IPS DF 6.9 (cell line): ENCODE data around the gene ALK.

Experiments used
- DNase-seq: peaks from one replicate; pipeline ENCODE4 v3.0.0-alpha.2; 2013; ENCODE audit warnings: low read depth, low spot score
- H3K27ac ChIP-seq: one replicate; pipeline ENCODE4 v1.5.1; 2013; ENCODE audit warnings: low read length, control low read depth
- H3K27me3 ChIP-seq: 2 replicates; pipeline ENCODE4 v1.6.1; 2013; ENCODE audit warnings: mild to moderate bottlenecking, low read length; ENCODE audit not compliant: control insufficient read depth, insufficient read depth
- H3K36me3 ChIP-seq: 2 replicates; pipeline ENCODE4 v1.6.1; 2013; ENCODE audit warnings: low read length; ENCODE audit not compliant: control insufficient read depth, insufficient read depth
- H3K4me1 ChIP-seq: 2 replicates; pipeline ENCODE4 v1.6.1; 2013; ENCODE audit warnings: low read length; ENCODE audit not compliant: control insufficient read depth, insufficient read depth
- H3K4me3 ChIP-seq: 2 replicates; pipeline ENCODE4 v1.5.1; 2013; ENCODE audit warnings: mild to moderate bottlenecking, low read length
- H3K9me3 ChIP-seq: 2 replicates; pipeline ENCODE4 v1.6.1; 2013; ENCODE audit warnings: low read length, inconsistent platforms; ENCODE audit not compliant: control insufficient read depth, insufficient read depth
- WGBS: extraction: QIAGEN DNeasy Blood & Tissue Kit; methylation state at CpG from one replicate; pipeline ENCODE4 v1.1.7; 2013; ENCODE audit warnings: mixed read lengths, missing lambda C conversion rate; ENCODE audit not compliant: insufficient read length, insufficient coverage; 5-methylcytosine and 5-hydroxymethylcytosine counted together

ALK gene

DNA sequence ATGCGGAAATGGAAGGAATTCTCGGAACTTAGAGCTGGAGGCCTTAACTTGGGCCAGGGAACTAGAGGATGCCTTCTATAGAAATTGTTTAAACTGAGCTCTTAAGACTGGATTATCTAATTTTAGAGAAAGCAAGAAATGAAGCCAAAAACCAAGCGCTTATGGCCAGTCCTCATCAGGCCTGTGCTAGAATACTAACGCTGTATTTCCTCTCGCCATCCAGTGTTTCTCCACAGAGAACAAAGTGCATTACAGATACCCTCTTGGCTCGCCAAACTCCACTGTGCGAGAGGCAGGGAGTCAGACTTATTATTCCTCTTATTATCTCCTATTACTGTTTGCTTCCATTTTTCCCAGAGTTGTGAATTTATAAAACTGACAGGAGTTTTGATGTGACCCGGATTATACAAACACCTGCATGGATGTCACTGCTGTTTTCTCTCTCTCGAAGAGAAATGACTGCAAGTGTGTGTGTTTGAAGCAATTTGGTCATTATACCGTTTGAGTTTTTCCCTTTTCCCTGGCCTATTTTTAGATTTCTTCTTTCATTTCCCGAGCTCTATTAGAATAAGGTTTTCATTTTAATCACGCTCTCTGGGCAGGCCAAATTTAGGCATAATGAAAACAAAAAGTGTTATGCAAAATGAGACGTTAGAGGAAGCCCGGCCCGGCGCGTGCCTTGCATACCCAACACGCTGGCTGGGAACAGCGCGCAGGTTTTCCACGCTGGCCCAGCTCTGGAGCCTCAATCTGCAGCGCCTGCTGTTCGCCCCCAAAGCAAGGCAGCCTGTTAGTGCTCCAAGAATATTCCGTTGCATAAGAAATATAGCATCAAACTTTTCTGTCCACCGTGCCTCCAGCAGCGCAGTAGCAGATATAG, 103.3 kb downstream of the ALK start:
- no peaks in the 10 kb centered on the region for H3K9me3 ChIP-seq
- no peaks in the 10 kb centered on the region for H3K27me3 ChIP-seq
- no peak overlapping the region for H3K4me3 ChIP-seq
- no peak overlapping the region for H3K27ac ChIP-seq
- H3K36me3 ChIP-seq = no peaks in the 10 kb centered on the region
- peaks cover 2% of the 10 kb centered on the region for H3K4me1 ChIP-seq
- WGBS = no CpG with 5 or more reads among the region's 26 CpGs
- DNase-seq = no peak

GRCh38 chr2:29817299-29817698, 104.1 kb downstream of the ALK start:
- Histone ChIP-seq H3K27ac (no peak overlapping the region), H3K4me1 (peaks cover 2% of the 10 kb centered on the region), H3K27me3 (no peaks in the 10 kb centered on the region), H3K4me3 (no peak overlapping the region), H3K36me3 (no peaks in the 10 kb centered on the region), H3K9me3 (no peaks in the 10 kb centered on the region)
- DNase-seq = no peak
- no CpG with 5 or more reads among the region's 4 CpGs for WGBS

DNA sequence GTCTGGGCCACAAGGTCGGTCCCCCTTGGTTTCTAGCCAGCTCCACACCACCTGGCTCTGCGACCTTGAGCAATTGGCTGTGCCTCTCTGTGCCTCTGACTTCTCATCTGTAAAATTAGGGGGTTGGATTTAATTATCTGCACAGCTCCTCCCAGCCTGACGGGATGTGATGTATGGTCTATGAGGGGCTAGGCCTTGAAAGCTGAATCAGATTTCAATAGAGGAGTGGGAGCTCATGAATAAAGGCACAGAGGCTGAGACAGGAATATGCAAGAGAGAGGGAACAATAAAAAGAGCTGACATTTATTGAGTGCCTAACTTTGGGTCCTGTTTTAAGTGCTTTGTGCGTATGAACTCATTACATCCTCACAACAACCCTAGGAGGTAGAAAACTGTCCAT, 104.7 kb downstream of the ALK start:
- no peak overlapping the region for H3K4me3 ChIP-seq
- WGBS = no CpG with 5 or more reads among the region's 4 CpGs
- no peak for DNase-seq
- H3K9me3 ChIP-seq = no peaks in the 10 kb centered on the region
- peaks cover 2% of the 10 kb centered on the region for H3K4me1 ChIP-seq
- no peaks in the 10 kb centered on the region for H3K36me3 ChIP-seq
- H3K27me3 ChIP-seq = no peaks in the 10 kb centered on the region
- H3K27ac ChIP-seq = no peak overlapping the region

DNA sequence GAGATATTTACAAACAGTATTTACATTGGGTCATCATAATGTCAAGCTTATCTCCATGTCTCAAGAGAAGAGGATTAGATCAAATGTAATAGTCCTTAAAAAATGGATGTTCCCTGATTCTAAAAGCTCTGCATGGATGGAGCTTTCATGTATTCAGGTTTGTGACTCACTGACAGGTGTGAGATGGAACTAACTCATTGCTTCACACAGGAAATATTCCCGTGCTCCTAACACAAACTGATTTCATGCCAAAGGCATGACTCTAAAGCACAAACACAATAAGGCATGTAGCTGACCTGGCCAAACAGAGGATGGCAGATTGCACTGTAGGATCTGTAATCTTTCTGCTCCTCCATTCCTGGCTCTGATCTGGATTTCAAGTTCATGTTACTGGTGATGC, 110.0 kb downstream of the ALK start:
- no peak overlapping the region for H3K27ac ChIP-seq
- no peak for DNase-seq
- no CpG with 5 or more reads among the region's 1 CpG for WGBS
- H3K4me3 ChIP-seq = no peak overlapping the region
- H3K36me3 ChIP-seq = no peaks in the 10 kb centered on the region
- H3K9me3 ChIP-seq = no peaks in the 10 kb centered on the region
- H3K27me3 ChIP-seq = no peaks in the 10 kb centered on the region
- no peaks in the 10 kb centered on the region for H3K4me1 ChIP-seq

GRCh38 chr2:29810956-29811355, 110.4 kb downstream of the ALK start:
- no peaks in the 10 kb centered on the region for H3K9me3 ChIP-seq
- DNase-seq = no peak
- no peak overlapping the region for H3K27ac ChIP-seq
- H3K36me3 ChIP-seq = no peaks in the 10 kb centered on the region
- no peak overlapping the region for H3K4me3 ChIP-seq
- H3K4me1 ChIP-seq = no peaks in the 10 kb centered on the region
- H3K27me3 ChIP-seq = no peaks in the 10 kb centered on the region
- no CpG with 5 or more reads among the region's 5 CpGs for WGBS

DNA sequence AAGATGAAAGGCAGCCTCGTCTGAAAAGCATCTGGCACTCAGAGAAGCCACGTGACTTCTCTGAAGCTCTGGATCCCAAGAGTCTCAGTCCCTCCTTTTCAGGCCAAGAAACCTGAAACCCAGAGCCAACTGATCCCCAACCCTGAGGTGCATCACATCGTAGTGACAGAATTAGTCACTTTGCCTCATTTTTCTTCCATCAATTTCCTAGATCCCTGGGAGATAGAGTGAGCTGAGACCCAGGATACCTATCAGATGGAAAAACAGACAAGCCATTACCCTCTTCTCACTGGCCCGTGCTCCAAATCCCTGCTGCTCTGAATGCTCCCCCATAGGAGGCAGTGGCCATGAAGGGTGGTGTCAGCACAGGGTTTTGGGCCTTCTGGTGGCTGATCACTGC, 113.1 kb downstream of the ALK start:
- Histone ChIP-seq H3K9me3 (no peaks in the 10 kb centered on the region), H3K27me3 (no peaks in the 10 kb centered on the region), H3K27ac (no peak overlapping the region), H3K4me1 (no peaks in the 10 kb centered on the region), H3K4me3 (no peak overlapping the region), H3K36me3 (no peaks in the 10 kb centered on the region)
- no peak for DNase-seq
- no CpG with 5 or more reads among the region's 4 CpGs for WGBS

DNA sequence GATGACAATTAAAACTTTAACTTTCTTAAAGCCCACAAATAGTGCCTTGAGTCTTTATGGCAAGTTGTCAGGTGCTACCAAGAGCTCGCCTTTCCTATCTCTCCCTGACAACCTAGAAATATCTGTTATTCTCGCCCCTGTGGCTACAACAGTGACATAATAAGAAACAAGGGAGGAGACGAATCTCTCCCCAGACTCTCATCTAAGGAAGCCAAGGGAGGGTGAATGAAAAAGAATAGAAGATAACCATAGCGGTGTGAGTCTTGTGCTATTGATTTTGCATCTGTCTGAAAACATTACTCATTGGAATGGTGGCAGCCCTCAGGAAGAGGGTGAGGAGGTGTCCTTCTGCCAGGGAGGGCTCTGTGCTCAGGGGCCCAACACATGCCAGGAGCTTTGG, 114.3 kb downstream of the ALK start:
- no peak for DNase-seq
- Histone ChIP-seq H3K27ac (no peak overlapping the region), H3K4me3 (no peak overlapping the region), H3K27me3 (no peaks in the 10 kb centered on the region), H3K4me1 (no peaks in the 10 kb centered on the region), H3K9me3 (no peaks in the 10 kb centered on the region), H3K36me3 (no peaks in the 10 kb centered on the region)
- no CpG with 5 or more reads among the region's 4 CpGs for WGBS

DNA sequence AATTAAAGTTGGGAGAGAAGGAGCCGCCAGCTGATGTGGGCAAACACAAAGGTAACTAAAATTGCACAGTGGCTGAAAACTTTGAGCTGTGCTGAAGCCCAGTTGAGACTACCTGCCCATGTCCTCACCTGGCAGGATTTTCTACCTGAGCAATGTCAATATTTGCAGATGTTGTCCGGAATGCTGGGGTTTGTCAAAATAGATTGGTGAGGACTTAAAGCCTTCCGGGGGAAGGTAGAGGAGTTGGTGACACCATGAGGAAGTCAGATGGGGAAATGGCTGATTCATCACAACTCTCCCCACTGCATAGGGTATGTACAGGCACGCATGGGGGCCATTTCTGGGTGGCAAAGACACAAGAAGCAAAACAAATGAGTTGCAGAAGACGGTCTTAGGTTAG, 114.9 kb downstream of the ALK start:
- no peaks in the 10 kb centered on the region for H3K9me3 ChIP-seq
- no peaks in the 10 kb centered on the region for H3K4me1 ChIP-seq
- no peaks in the 10 kb centered on the region for H3K27me3 ChIP-seq
- H3K4me3 ChIP-seq = no peak overlapping the region
- DNase-seq = no peak
- H3K27ac ChIP-seq = no peak overlapping the region
- WGBS = no CpG with 5 or more reads among the region's 5 CpGs
- H3K36me3 ChIP-seq = no peaks in the 10 kb centered on the region

GRCh38 chr2:29804671-29805070, 116.7 kb downstream of the ALK start:
- Histone ChIP-seq H3K27me3 (no peaks in the 10 kb centered on the region), H3K36me3 (no peaks in the 10 kb centered on the region), H3K4me3 (no peak overlapping the region), H3K27ac (no peak overlapping the region), H3K4me1 (peaks cover 1% of the 10 kb centered on the region; the same call in 1 of the 2 replicates), H3K9me3 (no peaks in the 10 kb centered on the region)
- DNase-seq = no peak
- WGBS = no CpG with 5 or more reads among the region's 3 CpGs

GRCh38 chr2:29803537-29803936, 117.8 kb downstream of the ALK start:
- H3K9me3 ChIP-seq = no peaks in the 10 kb centered on the region
- DNase-seq = no peak
- no CpG with 5 or more reads among the region's 4 CpGs for WGBS
- peaks cover 1% of the 10 kb centered on the region; the same call in 1 of the 2 replicates for H3K4me1 ChIP-seq
- H3K27me3 ChIP-seq = no peaks in the 10 kb centered on the region
- no peak overlapping the region for H3K4me3 ChIP-seq
- no peak overlapping the region for H3K27ac ChIP-seq
- H3K36me3 ChIP-seq = no peaks in the 10 kb centered on the region

GRCh38 chr2:29802986-29803385, 118.4 kb downstream of the ALK start:
- no CpG with 5 or more reads among the region's 1 CpG for WGBS
- Histone ChIP-seq H3K4me3 (no peak overlapping the region), H3K27ac (no peak overlapping the region), H3K27me3 (no peaks in the 10 kb centered on the region), H3K9me3 (no peaks in the 10 kb centered on the region), H3K36me3 (no peaks in the 10 kb centered on the region), H3K4me1 (peaks cover 1% of the 10 kb centered on the region; the same call in 1 of the 2 replicates)
- no peak for DNase-seq
